Measurements from ENCODE around the gene UNC80.

DNA sequence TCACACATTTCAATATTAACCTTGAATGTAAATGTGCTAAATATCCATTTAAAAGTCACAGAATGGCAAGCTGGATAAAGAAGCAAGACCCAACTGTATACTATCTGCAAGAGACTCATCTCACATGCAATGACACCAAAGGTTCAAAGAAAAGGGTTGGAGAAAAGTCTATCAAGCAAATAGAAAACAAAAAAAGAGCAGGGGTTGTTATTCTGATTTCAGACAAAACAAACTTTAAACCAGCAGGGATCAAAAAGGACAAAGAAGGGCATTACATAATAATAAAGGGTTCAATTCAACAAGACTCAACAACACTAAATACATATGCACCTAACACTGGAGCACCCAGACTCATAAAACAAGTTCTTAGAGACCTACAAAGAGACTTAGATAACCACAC, 14.5 kb upstream of the UNC80 start:
- TF ChIP-seq, protein P1, sequence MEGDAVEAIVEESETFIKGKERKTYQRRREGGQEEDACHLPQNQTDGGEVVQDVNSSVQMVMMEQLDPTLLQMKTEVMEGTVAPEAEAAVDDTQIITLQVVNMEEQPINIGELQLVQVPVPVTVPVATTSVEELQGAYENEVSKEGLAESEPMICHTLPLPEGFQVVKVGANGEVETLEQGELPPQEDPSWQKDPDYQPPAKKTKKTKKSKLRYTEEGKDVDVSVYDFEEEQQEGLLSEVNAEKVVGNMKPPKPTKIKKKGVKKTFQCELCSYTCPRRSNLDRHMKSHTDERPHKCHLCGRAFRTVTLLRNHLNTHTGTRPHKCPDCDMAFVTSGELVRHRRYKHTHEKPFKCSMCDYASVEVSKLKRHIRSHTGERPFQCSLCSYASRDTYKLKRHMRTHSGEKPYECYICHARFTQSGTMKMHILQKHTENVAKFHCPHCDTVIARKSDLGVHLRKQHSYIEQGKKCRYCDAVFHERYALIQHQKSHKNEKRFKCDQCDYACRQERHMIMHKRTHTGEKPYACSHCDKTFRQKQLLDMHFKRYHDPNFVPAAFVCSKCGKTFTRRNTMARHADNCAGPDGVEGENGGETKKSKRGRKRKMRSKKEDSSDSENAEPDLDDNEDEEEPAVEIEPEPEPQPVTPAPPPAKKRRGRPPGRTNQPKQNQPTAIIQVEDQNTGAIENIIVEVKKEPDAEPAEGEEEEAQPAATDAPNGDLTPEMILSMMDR (IDR thresholded peaks at IDR 0.05; ENCODE audit: low read length), result no peak
- TF ChIP-seq EZH2phosphoT487 (IDR thresholded peaks at IDR 0.05; ENCODE audit: low read length) (no peak), EZH2 (optimal IDR thresholded peaks at IDR 0.05; ENCODE audit: low read depth, low read length) (no peak)

Measured in MM.1S (cell line).